A673 (cell line): ENCODE data around the gene HYI. TPM values are rescaled to one million over a fixed set of nuclear protein-coding genes. Genes with fewer than 3 reads are reported as not detected.
A peak's percentile ranks its signal among the peaks of the same experiment; 100 is the strongest.

Source experiments
- BruUV-seq: library from RNA; stranded (reverse); fragments of 400-500 nt; replicated peaks from 2 replicates; lab custom pipeline; 2021; lab: Mats Ljungman, UMichigan
- CTCF ChIA-PET: fragments of 300-600 bp; sonication (Branson Sonifier 250); formaldehyde crosslinking; loops from one replicate; lab custom pipeline; 2022; ENCODE audit warnings: antibody characterized with exemption; lab: Charles Lee
- POLR2A ChIA-PET: fragments of 300-600 bp; sonication (Branson Sonifier 250); formaldehyde crosslinking; loops from one replicate; lab custom pipeline; 2022; ENCODE audit warnings: antibody characterized with exemption; ENCODE audit not compliant: low non-redundant PET; lab: Charles Lee
- DNase-seq: peaks from one replicate; pipeline ENCODE4 v3.0.0-alpha.2; 2015; ENCODE audit warnings: low spot score
- H3K27ac ChIP-seq: fragments of 200-600 bp; sonication (generic); 2 replicates; pipeline ENCODE4 v1.5.1; 2016; ENCODE audit warnings: mixed run types, low read depth, mild to moderate bottlenecking, mixed read lengths, antibody characterized with exemption, low read length; ENCODE audit not compliant: poor library complexity, severe bottlenecking
- H3K27me3 ChIP-seq: fragments of 200-600 bp; sonication (generic); replicated peaks from 2 replicates; pipeline ENCODE4 v1.6.1; 2017; ENCODE audit warnings: mixed run types, low read depth, mild to moderate bottlenecking, mixed read lengths, antibody characterized with exemption, low read length; ENCODE audit not compliant: insufficient read depth, poor library complexity
- H3K36me3 ChIP-seq: fragments of 200-600 bp; sonication (generic); 2 replicates; pipeline ENCODE4 v1.6.1; 2016; ENCODE audit warnings: mixed run types, mild to moderate bottlenecking, mixed read lengths, antibody characterized with exemption, low read length; ENCODE audit not compliant: insufficient read depth, poor library complexity, severe bottlenecking
- H3K4me1 ChIP-seq: fragments of 200-600 bp; sonication (generic); 2 replicates; pipeline ENCODE4 v1.6.1; 2017; ENCODE audit warnings: mixed run types, mild to moderate bottlenecking, mixed read lengths, antibody characterized with exemption, low read length; ENCODE audit not compliant: insufficient read depth, poor library complexity, severe bottlenecking
- H3K4me3 ChIP-seq: fragments of 200-600 bp; sonication (generic); 2 replicates; pipeline ENCODE4 v1.5.1; 2016; ENCODE audit warnings: low read depth, mixed run types, mild to moderate bottlenecking, mixed read lengths, low read length; ENCODE audit not compliant: poor library complexity, severe bottlenecking
- H3K9me3 ChIP-seq: fragments of 200-600 bp; sonication (generic); 2 replicates; pipeline ENCODE4 v1.6.1; 2016; ENCODE audit warnings: mixed run types, low read depth, mild to moderate bottlenecking, mixed read lengths, antibody characterized with exemption, low read length; ENCODE audit not compliant: poor library complexity, severe bottlenecking
- EZH2 ChIP-seq: fragments of 200-600 bp; sonication (generic); IDR thresholded peaks from 2 replicates; pipeline ENCODE4 v1.6.1; 2017; ENCODE audit warnings: borderline replicate concordance, low read depth, mild to moderate bottlenecking, mixed read lengths, antibody characterized with exemption, low read length; ENCODE audit not compliant: poor library complexity, severe bottlenecking
- intact Hi-C: fragments of 100-400 bp; cut with micrococcal nuclease; formaldehyde crosslinking; loops from one replicate; pipeline ENCODE4 v1.10.0; 2022; ENCODE audit not compliant: unreplicated experiment
- total RNA-seq: library from RNA; stranded (reverse); gene quantifications from 2 replicates; pipeline ENCODE4 v1.2.3, GENCODE V29; 2021
- TF ChIP-seq, protein P1 (sequence below): fragments of 300-800, 200-600 bp; sonication (generic); conservative IDR thresholded peaks from 2 replicates; pipeline ENCODE4 v1.5.1; 2017; ENCODE audit warnings: low read depth, mild to moderate bottlenecking, antibody characterized with exemption, low read length, moderate library complexity, mixed read lengths

HYI gene
- total RNA-seq, 1 experiment from 2014 or later: 14.8 TPM

DNA sequence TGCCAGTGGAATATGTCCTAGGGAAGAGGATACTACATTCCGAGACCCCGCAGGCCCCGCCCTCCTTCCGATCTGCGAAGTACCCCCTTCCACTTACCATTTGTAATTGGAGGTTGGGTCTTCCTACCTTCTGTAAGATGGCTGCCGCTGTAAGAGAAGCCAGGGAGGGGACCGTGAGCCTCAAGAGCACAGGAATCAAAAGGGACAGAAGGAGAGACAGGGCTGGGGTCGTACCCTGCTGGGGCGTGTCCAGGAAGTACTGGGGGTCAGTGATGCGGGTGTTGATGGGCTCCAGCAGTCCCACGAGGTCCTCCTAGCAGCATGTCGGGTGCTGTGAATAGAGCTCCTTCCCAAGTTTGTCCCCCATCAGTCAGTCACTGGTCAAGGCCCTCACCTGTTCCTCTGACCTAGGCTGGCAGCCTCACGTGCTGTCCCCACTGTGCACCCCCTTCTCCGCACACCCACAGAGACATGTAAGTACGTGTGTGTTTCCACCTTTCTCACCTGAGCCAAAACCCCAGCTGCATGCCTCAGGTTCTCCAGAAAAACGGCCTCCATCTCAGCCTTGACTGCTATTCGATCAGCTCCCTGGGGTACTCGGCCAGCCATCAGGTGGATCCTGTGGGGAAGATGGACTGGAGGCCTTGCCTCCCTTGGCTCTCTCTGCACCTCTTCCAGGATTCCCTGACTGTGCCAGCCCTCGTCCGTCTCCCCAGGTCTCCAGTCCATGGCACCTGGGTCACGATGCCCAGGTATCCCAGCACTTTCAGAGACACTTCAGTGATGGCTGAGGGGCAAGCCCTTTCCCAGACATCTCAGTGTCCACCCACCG is 1.8 kb downstream of the HYI start:
- Histone ChIP-seq H3K4me1 (peaks cover 11% of the 10 kb centered on the region), H3K36me3 (peaks cover 37% of the 10 kb centered on the region), H3K4me3 (no peak overlapping the region), H3K27ac (no peak overlapping the region), H3K9me3 (no peaks in the 10 kb centered on the region), H3K27me3 (peaks cover 6% of the 10 kb centered on the region)
- intact Hi-C loops: no loop called here
- no peak for DNase-seq
- POLR2A ChIA-PET: no interaction called here
- CTCF ChIA-PET: no interaction called here
- BruUV-seq: TSS peak; percentile 69
- no peak for TF ChIP-seq EZH2
- TF ChIP-seq, protein P1, sequence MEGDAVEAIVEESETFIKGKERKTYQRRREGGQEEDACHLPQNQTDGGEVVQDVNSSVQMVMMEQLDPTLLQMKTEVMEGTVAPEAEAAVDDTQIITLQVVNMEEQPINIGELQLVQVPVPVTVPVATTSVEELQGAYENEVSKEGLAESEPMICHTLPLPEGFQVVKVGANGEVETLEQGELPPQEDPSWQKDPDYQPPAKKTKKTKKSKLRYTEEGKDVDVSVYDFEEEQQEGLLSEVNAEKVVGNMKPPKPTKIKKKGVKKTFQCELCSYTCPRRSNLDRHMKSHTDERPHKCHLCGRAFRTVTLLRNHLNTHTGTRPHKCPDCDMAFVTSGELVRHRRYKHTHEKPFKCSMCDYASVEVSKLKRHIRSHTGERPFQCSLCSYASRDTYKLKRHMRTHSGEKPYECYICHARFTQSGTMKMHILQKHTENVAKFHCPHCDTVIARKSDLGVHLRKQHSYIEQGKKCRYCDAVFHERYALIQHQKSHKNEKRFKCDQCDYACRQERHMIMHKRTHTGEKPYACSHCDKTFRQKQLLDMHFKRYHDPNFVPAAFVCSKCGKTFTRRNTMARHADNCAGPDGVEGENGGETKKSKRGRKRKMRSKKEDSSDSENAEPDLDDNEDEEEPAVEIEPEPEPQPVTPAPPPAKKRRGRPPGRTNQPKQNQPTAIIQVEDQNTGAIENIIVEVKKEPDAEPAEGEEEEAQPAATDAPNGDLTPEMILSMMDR: no peak

- Histone ChIP-seq H3K27ac (no peak overlapping the region), H3K4me1 (peaks cover 11% of the 10 kb centered on the region), H3K9me3 (no peaks in the 10 kb centered on the region), H3K4me3 (no peak overlapping the region), H3K36me3 (peaks cover 37% of the 10 kb centered on the region), H3K27me3 (peaks cover 5% of the 10 kb centered on the region)
- BruUV-seq: no TSS peak
- TF ChIP-seq, protein P1: no peak
- intact Hi-C loops: no loop called here
- CTCF ChIA-PET: no interaction called here
- no peak for DNase-seq
- POLR2A ChIA-PET: no interaction called here
These were observed 2.6 kb downstream of the HYI start for GRCh38 chr1:43451157-43451591.

DNA sequence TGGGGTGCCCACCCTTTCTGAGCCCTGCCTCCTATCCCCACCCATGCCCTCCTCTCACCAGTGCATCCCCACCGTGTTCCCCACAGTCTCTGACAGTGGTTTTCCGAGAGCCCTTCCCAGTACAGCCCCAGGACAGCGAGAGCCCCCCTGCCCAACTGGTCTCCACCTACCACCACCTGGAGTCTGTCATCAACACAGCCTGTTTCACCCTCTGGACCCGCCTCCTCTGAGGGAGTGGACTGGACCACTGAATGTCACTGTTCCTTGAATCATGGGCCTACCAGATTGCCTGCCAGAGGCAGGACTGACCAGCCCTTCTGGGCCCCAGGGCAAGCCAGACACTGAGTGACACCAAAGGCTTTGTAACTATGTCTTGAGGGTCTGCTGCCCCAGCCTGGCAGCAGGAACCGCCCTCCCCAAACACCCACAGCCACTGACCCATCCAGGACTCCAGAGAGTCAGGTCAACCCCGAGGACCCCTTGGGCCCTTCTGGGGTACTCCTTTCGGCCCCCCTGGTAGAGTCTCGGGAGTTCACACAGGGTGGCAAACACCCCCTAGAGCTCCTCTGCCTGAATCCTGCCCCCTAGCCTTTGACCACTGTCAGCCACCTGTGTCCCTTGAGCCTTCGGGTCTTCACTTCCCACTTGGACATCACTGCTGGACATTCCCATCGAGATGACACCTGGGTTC is 3.3 kb downstream of the HYI start:
- no peak for DNase-seq
- Histone ChIP-seq H3K36me3 (peaks cover 37% of the 10 kb centered on the region), H3K4me1 (peaks cover 11% of the 10 kb centered on the region), H3K9me3 (no peaks in the 10 kb centered on the region), H3K27me3 (no peaks in the 10 kb centered on the region), H3K4me3 (no peak overlapping the region), H3K27ac (no peak overlapping the region)
- ChIA-PET CTCF (no interaction called here), POLR2A (interaction anchor here (0.6 kb wide), 1 partner anchor 18 kb away, joined by 3 read pairs; no protein-coding TSS in a partner anchor)
- intact Hi-C loops: no loop called here
- BruUV-seq: no TSS peak
- TF ChIP-seq, protein P1: no peak
- TF ChIP-seq EZH2: no peak
